Activated naive CD4-positive, alpha-beta T cell treated with anti-CD3 and anti-CD28 coated beads, Interleukin-2, amount 10 ng/mL, durations not matched to agents 7 days and 5 days (primary cell): ENCODE data around the gene C1orf115.
A peak's percentile ranks its signal among the peaks of the same experiment; 100 is the strongest.
"Not testable (repeated sequence)": the region's sequence is repeated elsewhere in the genome, so short reads cannot be mapped to it uniquely, and the experiment has no call there.

Experiments used
- CTCF ChIA-PET: fragments of 350-600 bp; sonication (Branson Sonifier 250); formaldehyde crosslinking; loops from one replicate; lab custom pipeline; 2021; ENCODE audit warnings: antibody characterized with exemption; lab: Charles Lee
- DNase-seq: peaks from one replicate; pipeline ENCODE4 v3.0.0-alpha.2; 2020
- H3K27ac Mint-ChIP-seq: one replicate; pipeline ENCODE4 v1.8.0; 2021; ENCODE audit warnings: mild to moderate bottlenecking, moderate library complexity, mixed read lengths
- H3K27me3 Mint-ChIP-seq: one replicate; pipeline ENCODE4 v1.8.0; 2021; ENCODE audit warnings: mild to moderate bottlenecking, mixed read lengths
- H3K36me3 Mint-ChIP-seq: one replicate; pipeline ENCODE4 v1.8.0; 2021; ENCODE audit warnings: mixed read lengths
- H3K4me1 Mint-ChIP-seq: one replicate; pipeline ENCODE4 v1.8.0; 2021; ENCODE audit warnings: mixed read lengths
- H3K4me3 Mint-ChIP-seq: one replicate; pipeline ENCODE4 v1.8.0; 2021; ENCODE audit warnings: mild to moderate bottlenecking, moderate library complexity, mixed read lengths
- H3K9me3 Mint-ChIP-seq: one replicate; pipeline ENCODE4 v1.8.0; 2021; ENCODE audit warnings: mixed read lengths

The C1orf115 gene

DNA sequence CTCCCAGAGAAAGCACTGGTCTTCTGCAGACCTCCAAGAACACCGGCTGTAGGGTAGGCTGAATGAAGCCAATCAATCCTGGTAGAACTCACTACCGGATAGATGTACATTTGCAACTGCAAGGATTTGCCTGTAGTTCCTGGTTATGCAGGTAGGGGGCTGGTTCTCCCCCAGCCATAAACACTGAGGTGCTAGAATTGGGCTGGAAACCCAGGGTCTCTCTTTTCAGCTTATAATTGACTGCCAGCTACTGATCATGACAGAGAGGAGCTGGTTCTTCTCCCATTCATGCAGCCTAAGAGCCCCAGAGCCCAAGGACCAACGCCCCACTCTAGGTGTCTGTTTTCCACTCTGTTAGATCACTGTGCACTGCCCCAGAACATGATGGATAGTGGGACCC, 36.5 kb downstream of the C1orf115 start:
- no peaks in the 10 kb centered on the region for H3K36me3 Mint-ChIP-seq
- no peak for DNase-seq
- H3K9me3 Mint-ChIP-seq = no peaks in the 10 kb centered on the region
- peaks cover 12% of the 10 kb centered on the region for H3K27me3 Mint-ChIP-seq
- no peak overlapping the region for H3K4me3 Mint-ChIP-seq
- CTCF ChIA-PET = no interaction called here
- H3K27ac Mint-ChIP-seq = no peak overlapping the region
- H3K4me1 Mint-ChIP-seq = no peaks in the 10 kb centered on the region

DNA sequence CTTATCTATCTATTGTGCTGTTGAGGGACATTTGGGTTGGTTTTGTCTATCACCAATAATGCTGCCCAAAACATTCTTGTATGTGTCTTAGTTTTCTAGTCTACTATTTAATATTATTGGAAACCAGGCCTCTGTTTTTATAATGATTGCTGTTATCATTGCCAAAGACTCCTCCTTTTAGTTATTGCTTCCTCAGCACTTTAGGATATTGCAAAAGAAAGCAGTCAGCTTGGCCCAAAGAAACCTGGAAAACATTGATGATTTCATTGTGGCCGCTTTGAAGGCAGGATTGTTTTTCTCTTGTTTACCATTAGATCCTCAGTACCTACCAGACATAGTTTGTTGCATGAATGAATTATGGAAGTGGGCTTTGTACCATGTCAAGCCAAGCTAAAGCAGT, 37.4 kb downstream of the C1orf115 start:
- CTCF ChIA-PET = no interaction called here
- Mint-ChIP-seq H3K27ac (no peak overlapping the region), H3K4me1 (peaks cover 8% of the 10 kb centered on the region), H3K9me3 (no peaks in the 10 kb centered on the region), H3K27me3 (peaks cover 8% of the 10 kb centered on the region), H3K4me3 (no peak overlapping the region), H3K36me3 (no peaks in the 10 kb centered on the region)
- DNase-seq = no peak

- H3K27ac Mint-ChIP-seq = no peak overlapping the region
- H3K36me3 Mint-ChIP-seq = no peaks in the 10 kb centered on the region
- H3K27me3 Mint-ChIP-seq = peaks cover 4% of the 10 kb centered on the region
- no peak overlapping the region for H3K4me3 Mint-ChIP-seq
- H3K9me3 Mint-ChIP-seq = no peaks in the 10 kb centered on the region
- CTCF ChIA-PET = no interaction called here
- H3K4me1 Mint-ChIP-seq = peaks cover 20% of the 10 kb centered on the region
- DNase-seq = no peak
These were observed 40.3 kb downstream of the C1orf115 start for GRCh38 chr1:220730486-220730885.

- CTCF ChIA-PET = interaction anchor here (0.9 kb wide), 1 partner anchor 48 kb away, joined by 3 read pairs; no protein-coding TSS in a partner anchor
- H3K36me3 Mint-ChIP-seq = no peaks in the 10 kb centered on the region
- no peaks in the 10 kb centered on the region for H3K9me3 Mint-ChIP-seq
- peaks cover 20% of the 10 kb centered on the region for H3K4me1 Mint-ChIP-seq
- H3K27ac Mint-ChIP-seq = no peak overlapping the region
- no peak for DNase-seq
- no peaks in the 10 kb centered on the region for H3K27me3 Mint-ChIP-seq
- no peak overlapping the region for H3K4me3 Mint-ChIP-seq
These were observed 42.0 kb downstream of the C1orf115 start for GRCh38 chr1:220732137-220732536.

DNA sequence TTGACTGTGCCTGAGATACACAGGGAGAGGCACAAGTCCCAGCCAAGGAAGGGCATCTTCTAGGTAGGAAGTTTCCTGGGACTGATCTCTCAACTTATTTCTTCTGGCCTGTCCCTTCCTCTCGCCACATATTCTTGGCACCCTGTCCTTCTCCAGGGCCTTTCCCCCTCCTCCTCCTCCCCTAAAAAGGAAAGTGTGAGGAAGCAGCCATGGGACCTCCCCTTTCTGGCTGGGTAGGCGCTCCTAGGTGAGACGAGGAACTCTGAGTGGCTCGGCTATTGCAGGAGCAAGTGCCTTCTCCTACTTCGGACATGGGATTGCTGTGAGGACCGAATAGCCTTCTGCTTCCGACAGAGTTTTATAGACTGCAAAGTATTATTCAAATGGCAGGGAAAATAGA, 42.5 kb downstream of the C1orf115 start:
- peak overlapping the region; percentile 46 for H3K27ac Mint-ChIP-seq
- peaks cover 20% of the 10 kb centered on the region for H3K4me1 Mint-ChIP-seq
- CTCF ChIA-PET = interaction anchor here (0.9 to 2.9 kb wide), 20 partner anchors 9 to 542 kb away, joined by 3 to 18 read pairs (median 5); partner anchors contain the start of gene MTARC2
- H3K36me3 Mint-ChIP-seq = no peaks in the 10 kb centered on the region
- H3K9me3 Mint-ChIP-seq = no peaks in the 10 kb centered on the region
- H3K4me3 Mint-ChIP-seq = no peak overlapping the region
- no peak for DNase-seq
- H3K27me3 Mint-ChIP-seq = no peaks in the 10 kb centered on the region

DNA sequence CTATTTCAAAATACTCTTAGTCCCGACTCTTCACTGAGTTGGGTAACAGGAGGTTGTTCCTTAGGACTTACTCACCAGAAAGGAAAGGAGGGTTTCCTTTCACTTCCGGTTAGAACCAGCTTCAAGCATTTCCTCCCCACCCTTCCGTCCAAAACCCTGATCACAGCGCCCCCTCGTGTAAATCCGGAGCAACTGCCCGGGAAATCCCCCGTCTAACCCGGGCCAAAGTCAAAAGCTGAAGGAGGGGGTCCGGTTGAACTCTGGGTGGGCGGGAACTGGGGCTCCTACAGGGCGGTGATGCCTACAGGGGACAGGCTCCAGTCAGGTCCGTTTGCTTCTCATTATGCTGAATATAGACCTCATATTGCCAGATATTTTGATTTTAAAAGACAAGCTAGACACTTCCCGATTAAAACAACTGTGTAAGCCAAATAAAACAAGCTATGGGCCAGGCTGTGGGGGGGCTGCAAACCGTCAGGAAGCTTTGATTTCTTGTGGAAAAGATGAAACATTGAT, 43.0 kb downstream of the C1orf115 start:
- DNase-seq = peak; percentile 85
- Mint-ChIP-seq H3K36me3 (no peaks in the 10 kb centered on the region), H3K27ac (peak overlapping the region; percentile 46), H3K9me3 (no peaks in the 10 kb centered on the region), H3K27me3 (no peaks in the 10 kb centered on the region), H3K4me3 (no peak overlapping the region), H3K4me1 (peaks cover 20% of the 10 kb centered on the region)
- CTCF ChIA-PET = interaction anchor here (0.6 to 2.9 kb wide), 30 partner anchors 9 to 1543 kb away, joined by 3 to 18 read pairs (median 4); partner anchors contain the start of gene MTARC2

DNA sequence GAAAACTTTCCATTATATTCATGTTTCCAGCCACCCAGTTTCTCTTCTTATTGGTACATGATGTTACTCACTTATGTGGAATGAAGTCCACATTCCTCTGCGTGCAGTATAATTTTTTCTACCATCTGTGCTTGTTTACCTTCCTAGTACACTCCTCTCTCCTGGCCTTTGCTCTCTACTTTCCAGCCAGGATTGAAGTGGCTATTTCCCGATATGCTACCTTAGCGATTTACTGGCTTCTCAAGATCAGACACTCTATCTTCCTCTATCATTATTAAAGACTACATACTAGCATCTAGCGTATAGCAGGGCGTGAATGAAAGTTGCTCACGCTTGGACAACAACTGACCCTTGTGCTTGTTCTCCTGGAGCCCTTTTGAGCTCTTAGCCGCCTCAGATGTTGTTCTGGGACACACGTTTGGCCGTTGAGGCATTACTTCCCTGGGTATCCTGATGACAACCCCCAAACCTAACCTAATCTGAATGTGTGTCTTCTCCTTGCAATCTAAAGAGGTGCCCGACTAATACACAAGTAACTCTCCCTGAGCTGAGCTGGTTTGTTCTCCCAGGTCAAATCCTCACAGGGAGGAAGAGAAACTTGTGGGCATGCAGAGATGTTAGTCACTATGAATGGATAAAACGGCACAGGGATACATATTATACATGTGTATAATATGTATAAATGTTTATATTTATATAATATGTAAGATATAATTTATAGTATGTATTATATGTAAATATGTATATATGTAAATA, 44.6 kb downstream of the C1orf115 start:
- Mint-ChIP-seq H3K9me3 (no peaks in the 10 kb centered on the region), H3K27ac (no peak overlapping the region), H3K4me1 (peaks cover 20% of the 10 kb centered on the region), H3K36me3 (no peaks in the 10 kb centered on the region), H3K27me3 (no peaks in the 10 kb centered on the region), H3K4me3 (no peak overlapping the region)
- DNase-seq = no peak
- CTCF ChIA-PET = interaction anchor here (0.6 to 2.9 kb wide), 7 partner anchors 12 to 545 kb away, joined by 3 to 18 read pairs (median 5); partner anchors contain the start of gene MTARC2

DNA sequence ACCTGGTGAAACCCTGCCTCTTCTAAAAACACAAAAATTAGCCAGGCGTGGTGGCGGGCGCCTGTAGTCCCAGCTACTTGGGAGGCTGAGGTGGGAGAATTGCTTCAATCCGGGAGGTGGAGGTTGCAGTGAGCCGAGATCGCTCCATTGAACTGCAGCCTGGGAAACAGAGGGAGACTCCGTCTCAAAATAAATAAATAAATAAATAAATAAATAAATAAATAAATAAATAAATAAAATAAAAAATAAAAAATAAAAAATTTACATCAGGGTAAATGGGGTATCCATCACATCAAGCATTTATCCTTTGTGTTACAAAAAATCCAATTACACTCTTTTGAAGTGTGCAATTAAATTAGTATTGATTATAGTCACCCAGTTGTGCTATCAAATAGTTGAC, 46.1 kb downstream of the C1orf115 start:
- H3K4me3 Mint-ChIP-seq, DNase-seq, H3K27ac Mint-ChIP-seq, CTCF ChIA-PET, H3K36me3 Mint-ChIP-seq, H3K9me3 Mint-ChIP-seq, H3K27me3 Mint-ChIP-seq: not testable (repeated sequence)
- peaks cover 20% of the 10 kb centered on the region for H3K4me1 Mint-ChIP-seq

GRCh38 chr1:220741349-220741748, 51.2 kb downstream of the C1orf115 start:
- DNase-seq = no peak
- Mint-ChIP-seq H3K36me3 (no peaks in the 10 kb centered on the region), H3K4me3 (no peak overlapping the region), H3K27ac (no peak overlapping the region), H3K9me3 (no peaks in the 10 kb centered on the region), H3K27me3 (peaks cover 27% of the 10 kb centered on the region), H3K4me1 (no peaks in the 10 kb centered on the region)
- CTCF ChIA-PET = interaction anchor here (1.8 kb wide), 1 partner anchor 8 kb away, joined by 10 read pairs; no protein-coding TSS in a partner anchor

DNA sequence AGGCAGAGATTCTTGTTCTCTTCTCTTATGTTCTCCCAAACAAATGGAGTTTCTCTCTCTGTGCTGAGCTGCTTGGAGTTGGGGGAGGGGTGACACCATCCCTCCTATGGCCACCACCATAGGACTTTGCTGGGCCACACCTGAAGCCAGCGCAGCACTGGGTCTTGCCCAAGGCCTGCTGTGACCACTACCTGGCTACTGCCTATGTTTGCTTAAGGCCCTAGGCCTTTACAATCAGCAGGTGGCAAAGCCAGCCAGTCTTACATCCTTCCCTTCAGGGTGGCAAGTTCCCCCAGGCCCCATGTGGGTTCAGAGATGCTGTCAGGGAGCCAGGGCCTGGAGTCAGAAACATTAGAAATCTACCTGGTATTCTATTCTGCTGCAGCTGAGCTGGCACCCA, 51.7 kb downstream of the C1orf115 start:
- no peak for DNase-seq
- Mint-ChIP-seq H3K4me3 (no peak overlapping the region), H3K4me1 (no peaks in the 10 kb centered on the region), H3K36me3 (no peaks in the 10 kb centered on the region), H3K27me3 (peaks cover 32% of the 10 kb centered on the region), H3K9me3 (no peaks in the 10 kb centered on the region), H3K27ac (no peak overlapping the region)
- CTCF ChIA-PET = interaction anchor here (1.8 kb wide), 1 partner anchor 9 kb away, joined by 10 read pairs; no protein-coding TSS in a partner anchor

DNA sequence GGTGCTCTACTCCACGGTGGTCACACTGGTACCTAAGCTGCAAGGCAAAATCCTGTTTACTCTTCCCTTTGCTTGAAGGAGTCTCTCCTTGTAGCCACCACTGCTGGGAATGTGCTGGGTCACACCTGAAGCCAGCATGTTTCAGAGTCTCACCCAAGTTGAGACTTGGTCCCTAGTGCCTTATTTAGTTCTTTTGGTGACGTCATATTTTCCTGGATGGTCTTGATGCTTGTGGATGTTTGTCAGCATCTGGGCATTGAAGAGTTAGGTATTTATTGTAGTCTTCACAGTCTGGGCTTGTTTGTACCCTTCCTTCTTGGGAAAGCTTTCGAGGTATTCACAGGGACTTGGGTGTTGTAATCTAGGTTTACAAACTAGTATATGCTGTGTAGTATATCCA, 52.4 kb downstream of the C1orf115 start:
- no peak overlapping the region for H3K27ac Mint-ChIP-seq
- no peaks in the 10 kb centered on the region for H3K9me3 Mint-ChIP-seq
- H3K4me1 Mint-ChIP-seq = no peaks in the 10 kb centered on the region
- H3K36me3 Mint-ChIP-seq = no peaks in the 10 kb centered on the region
- no peak overlapping the region for H3K4me3 Mint-ChIP-seq
- CTCF ChIA-PET = interaction anchor here (1.8 kb wide), 1 partner anchor 9 kb away, joined by 10 read pairs; no protein-coding TSS in a partner anchor
- peaks cover 39% of the 10 kb centered on the region for H3K27me3 Mint-ChIP-seq
- no peak for DNase-seq

- Mint-ChIP-seq H3K4me1 (peaks cover 9% of the 10 kb centered on the region), H3K27ac (no peak overlapping the region), H3K4me3 (no peak overlapping the region), H3K27me3 (peaks cover 68% of the 10 kb centered on the region), H3K36me3 (no peaks in the 10 kb centered on the region), H3K9me3 (no peaks in the 10 kb centered on the region)
- no peak for DNase-seq
- CTCF ChIA-PET = interaction anchor here (2.7 kb wide), 1 partner anchor 13 kb away, joined by 10 read pairs; no protein-coding TSS in a partner anchor
These were observed 56.7 kb downstream of the C1orf115 start for GRCh38 chr1:220746851-220747250.

DNA sequence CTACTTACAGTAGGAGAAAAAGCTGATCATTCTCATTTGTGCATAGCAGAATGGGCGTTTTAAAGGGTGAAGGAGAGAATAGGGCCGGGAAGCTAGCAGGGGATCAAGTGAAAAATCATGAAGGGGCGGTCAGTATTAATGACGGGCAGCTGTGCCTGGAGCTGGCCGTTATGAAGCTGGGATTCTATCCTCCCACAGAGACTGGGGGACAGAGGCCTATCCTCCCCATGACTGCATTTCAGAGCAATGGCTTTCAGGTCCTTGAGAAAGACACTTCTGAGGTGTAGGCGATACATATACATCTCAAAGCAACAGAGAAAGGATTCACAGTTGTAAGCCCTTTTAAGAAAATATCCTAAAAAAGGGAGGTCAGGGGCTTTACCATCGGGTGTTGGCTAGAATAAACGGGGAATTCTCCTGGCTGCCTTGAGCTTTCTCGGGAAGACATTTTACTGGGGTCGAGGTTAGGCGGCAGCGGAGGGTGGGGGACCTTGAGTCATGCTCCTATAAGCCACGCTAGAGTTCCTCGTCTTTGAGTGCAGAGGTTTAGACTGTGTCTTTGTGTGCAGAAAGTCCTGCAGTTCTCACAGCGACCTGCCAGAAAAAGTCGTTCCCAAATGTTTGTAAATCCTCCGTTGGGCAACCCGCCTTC, 57.4 kb downstream of the C1orf115 start:
- Mint-ChIP-seq H3K4me1 (peaks cover 9% of the 10 kb centered on the region), H3K27ac (no peak overlapping the region), H3K4me3 (peak overlapping the region; percentile 37), H3K36me3 (no peaks in the 10 kb centered on the region), H3K9me3 (no peaks in the 10 kb centered on the region), H3K27me3 (peaks cover 67% of the 10 kb centered on the region)
- CTCF ChIA-PET = interaction anchor here (2.7 kb wide), 1 partner anchor 14 kb away, joined by 10 read pairs; no protein-coding TSS in a partner anchor
- DNase-seq = no peak
